KMS-11 (cell line): Measurements from ENCODE around the gene PCMT1.

Experiments
- H2AFZ ChIP-seq: fragments of 200-600 bp; sonication (generic); 2 replicates; pipeline ENCODE4 v1.6.1; 2016; ENCODE audit warnings: antibody characterized with exemption, mixed run types, low read depth
- H3K27ac ChIP-seq: fragments of 200-600 bp; sonication (generic); 2 replicates; pipeline ENCODE4 v1.6.1; 2016; ENCODE audit warnings: mild to moderate bottlenecking, mixed run types
- H3K27me3 ChIP-seq: fragments of 200-600 bp; sonication (generic); 2 replicates; pipeline ENCODE4 v1.6.1; 2017; ENCODE audit warnings: mild to moderate bottlenecking, low read depth, mixed run types, moderate library complexity; ENCODE audit not compliant: insufficient read depth
- H3K36me3 ChIP-seq: fragments of 200-600 bp; sonication (generic); 2 replicates; pipeline ENCODE4 v1.6.1; 2017; ENCODE audit warnings: mild to moderate bottlenecking, mixed run types; ENCODE audit not compliant: insufficient read depth
- H3K4me1 ChIP-seq: fragments of 200-600 bp; sonication (generic); 2 replicates; pipeline ENCODE4 v1.6.1; 2016; ENCODE audit warnings: mild to moderate bottlenecking, low read depth, mixed run types; ENCODE audit not compliant: poor library complexity, severe bottlenecking
- H3K4me2 ChIP-seq: fragments of 200-600 bp; sonication (generic); 2 replicates; pipeline ENCODE4 v1.7.0; 2016; ENCODE audit warnings: mild to moderate bottlenecking, mixed run types
- H3K4me3 ChIP-seq: fragments of 200-600 bp; sonication (generic); IDR thresholded peaks from 2 replicates; pipeline ENCODE4 v1.6.1; 2017; ENCODE audit warnings: low read depth, low read length, mixed read lengths; ENCODE audit not compliant: insufficient read depth
- H3K79me2 ChIP-seq: fragments of 200-600 bp; sonication (generic); 2 replicates; pipeline ENCODE4 v1.6.1; 2016; ENCODE audit warnings: low read depth, mixed run types; ENCODE audit not compliant: insufficient read depth
- H3K9ac ChIP-seq: fragments of 200-600 bp; sonication (generic); 2 replicates; pipeline ENCODE4 v1.6.1; 2016; ENCODE audit warnings: mild to moderate bottlenecking, mixed run types
- H4K20me1 ChIP-seq: fragments of 200-600 bp; sonication (generic); 2 replicates; pipeline ENCODE4 v1.6.1; 2016; ENCODE audit warnings: mild to moderate bottlenecking, mixed run types; ENCODE audit not compliant: insufficient read depth
- CTCF ChIP-seq: fragments of 200-600 bp; sonication (generic); conservative IDR thresholded peaks from 2 replicates; pipeline ENCODE4 v1.6.1; 2017; ENCODE audit warnings: low read depth, mild to moderate bottlenecking, antibody characterized with exemption, low read length, moderate library complexity, mixed read lengths

PCMT1 gene

GRCh38 chr6:149723262-149723661 lies 26.3 kb upstream of the PCMT1 start:
- Histone ChIP-seq H3K79me2 (no peaks in the 10 kb centered on the region), H3K4me1 (peaks cover 5% of the 10 kb centered on the region), H4K20me1 (no peaks in the 10 kb centered on the region), H3K4me2 (no peak overlapping the region), H2AFZ (no peak overlapping the region), H3K4me3 (no peak overlapping the region), H3K27ac (no peak overlapping the region), H3K9ac (no peak overlapping the region), H3K36me3 (no peaks in the 10 kb centered on the region), H3K27me3 (no peaks in the 10 kb centered on the region)
- TF ChIP-seq CTCF = no peak

GRCh38 chr6:149723771-149724417 lies 25.6 kb upstream of the PCMT1 start:
- Histone ChIP-seq H3K4me3 (no peak overlapping the region), H3K9ac (no peak overlapping the region), H2AFZ (no peak overlapping the region), H3K36me3 (no peaks in the 10 kb centered on the region), H3K27ac (no peak overlapping the region), H3K79me2 (no peaks in the 10 kb centered on the region), H3K4me1 (no peaks in the 10 kb centered on the region), H3K27me3 (no peaks in the 10 kb centered on the region), H4K20me1 (no peaks in the 10 kb centered on the region), H3K4me2 (no peak overlapping the region)
- peak; percentile 63 for TF ChIP-seq CTCF

- no peak overlapping the region for H3K27ac ChIP-seq
- no peaks in the 10 kb centered on the region for H4K20me1 ChIP-seq
- no peaks in the 10 kb centered on the region for H3K79me2 ChIP-seq
- no peak for TF ChIP-seq CTCF
- no peak overlapping the region for H3K9ac ChIP-seq
- no peak overlapping the region for H3K4me3 ChIP-seq
- H3K4me1 ChIP-seq = no peaks in the 10 kb centered on the region
- H3K4me2 ChIP-seq = no peak overlapping the region
- H3K27me3 ChIP-seq = no peaks in the 10 kb centered on the region
- H3K36me3 ChIP-seq = 0 out of 2 replicates have a peak, but pooled peaks cover 3% of the 10 kb centered on the region
- H2AFZ ChIP-seq = no peak overlapping the region
Observed at GRCh38 chr6:149725785-149726184, 23.8 kb upstream of the PCMT1 start.

GRCh38 chr6:149727793-149728498 lies 21.6 kb upstream of the PCMT1 start:
- H3K4me2 ChIP-seq = no peak overlapping the region
- 0 out of 2 replicates have a peak, but pooled peaks cover 3% of the 10 kb centered on the region for H3K36me3 ChIP-seq
- H2AFZ ChIP-seq = no peak overlapping the region

More at GRCh38 chr6:149727793-149728498, 21.6 kb upstream of the PCMT1 start:
- Histone ChIP-seq H3K9ac (no peak overlapping the region), H3K27me3 (no peaks in the 10 kb centered on the region), H3K79me2 (no peaks in the 10 kb centered on the region), H4K20me1 (no peaks in the 10 kb centered on the region), H3K27ac (no peak overlapping the region), H3K4me1 (no peaks in the 10 kb centered on the region), H3K4me3 (no peak overlapping the region)
- TF ChIP-seq CTCF = no peak
